AG09309 (cell line): Measurements from ENCODE around the gene CLDN19.

Source experiments
- DNase-seq: peaks from one replicate; pipeline ENCODE4 v3.0.0-alpha.2; 2010; ENCODE audit warnings: low read depth
- H3K4me3 ChIP-seq: 2 replicates; pipeline ENCODE4 v1.5.1; 2011; ENCODE audit warnings: mild to moderate bottlenecking, low read depth, low read length, moderate library complexity; ENCODE audit not compliant: control insufficient read depth
- CTCF ChIP-seq: IDR thresholded peaks from 2 replicates; pipeline ENCODE4 v1.5.1; 2011; ENCODE audit warnings: mild to moderate bottlenecking, low read depth, low read length, inconsistent platforms; ENCODE audit not compliant: insufficient read depth, control insufficient read depth; ENCODE audit errors: missing control alignments

Gene CLDN19

GRCh38 chr1:42741706-42742105 lies 1.7 kb upstream of the CLDN19 start:
- no peak for DNase-seq
- no peak for TF ChIP-seq CTCF
- H3K4me3 ChIP-seq, result no peak overlapping the region

GRCh38 chr1:42740851-42741580 lies 980 bp upstream of the CLDN19 start:
- TF ChIP-seq CTCF, result no peak
- H3K4me3 ChIP-seq, result no peak overlapping the region
- DNase-seq, result no peak

- no peak for DNase-seq
- no peak for TF ChIP-seq CTCF
- no peak overlapping the region for H3K4me3 ChIP-seq
Measured at GRCh38 chr1:42738678-42739226, 1.3 kb downstream of the CLDN19 start.

GRCh38 chr1:42737986-42738677 lies 1.9 kb downstream of the CLDN19 start:
- DNase-seq, result no peak
- H3K4me3 ChIP-seq, result no peak overlapping the region
- no peak for TF ChIP-seq CTCF

GRCh38 chr1:42737257-42737656 lies 2.8 kb downstream of the CLDN19 start:
- no peak for TF ChIP-seq CTCF
- no peak for DNase-seq
- no peak overlapping the region for H3K4me3 ChIP-seq

GRCh38 chr1:42736571-42737200 lies 3.4 kb downstream of the CLDN19 start:
- DNase-seq, result no peak
- no peak for TF ChIP-seq CTCF
- no peak overlapping the region for H3K4me3 ChIP-seq
